BLaER1 (cell line): ENCODE data around the gene CTDSPL2.

Source experiments
- H3K27ac ChIP-seq: shearing (Covaris generic); formaldehyde crosslinking; 2 replicates; pipeline ENCODE4 v1.8.1; 2022
- H3K27me3 ChIP-seq: shearing (Covaris generic); formaldehyde crosslinking; 2 replicates; pipeline ENCODE4 v1.8.1; 2022
- H3K36me3 ChIP-seq: shearing (Covaris generic); formaldehyde crosslinking; 2 replicates; pipeline ENCODE4 v1.8.1; 2022
- H3K4me1 ChIP-seq: shearing (Covaris generic); formaldehyde crosslinking; 2 replicates; pipeline ENCODE4 v1.8.1; 2022
- H3K4me2 ChIP-seq: shearing (Covaris generic); formaldehyde crosslinking; 2 replicates; pipeline ENCODE4 v1.8.1; 2022
- H3K4me3 ChIP-seq: shearing (Covaris generic); formaldehyde crosslinking; 2 replicates; pipeline ENCODE4 v1.8.1; 2022
- H3K9ac ChIP-seq: shearing (Covaris generic); formaldehyde crosslinking; 2 replicates; pipeline ENCODE4 v1.8.1; 2022
- H3K9me3 ChIP-seq: shearing (Covaris generic); formaldehyde crosslinking; 2 replicates; pipeline ENCODE4 v1.8.1; 2022
- H4K20me1 ChIP-seq: shearing (Covaris generic); formaldehyde crosslinking; 2 replicates; pipeline ENCODE4 v1.8.1; 2022
- Cebpa-rat ChIP-seq: shearing (Covaris generic); IDR thresholded peaks from 2 replicates; pipeline ENCODE4 v1.8.1; 2022

CTDSPL2 gene

DNA sequence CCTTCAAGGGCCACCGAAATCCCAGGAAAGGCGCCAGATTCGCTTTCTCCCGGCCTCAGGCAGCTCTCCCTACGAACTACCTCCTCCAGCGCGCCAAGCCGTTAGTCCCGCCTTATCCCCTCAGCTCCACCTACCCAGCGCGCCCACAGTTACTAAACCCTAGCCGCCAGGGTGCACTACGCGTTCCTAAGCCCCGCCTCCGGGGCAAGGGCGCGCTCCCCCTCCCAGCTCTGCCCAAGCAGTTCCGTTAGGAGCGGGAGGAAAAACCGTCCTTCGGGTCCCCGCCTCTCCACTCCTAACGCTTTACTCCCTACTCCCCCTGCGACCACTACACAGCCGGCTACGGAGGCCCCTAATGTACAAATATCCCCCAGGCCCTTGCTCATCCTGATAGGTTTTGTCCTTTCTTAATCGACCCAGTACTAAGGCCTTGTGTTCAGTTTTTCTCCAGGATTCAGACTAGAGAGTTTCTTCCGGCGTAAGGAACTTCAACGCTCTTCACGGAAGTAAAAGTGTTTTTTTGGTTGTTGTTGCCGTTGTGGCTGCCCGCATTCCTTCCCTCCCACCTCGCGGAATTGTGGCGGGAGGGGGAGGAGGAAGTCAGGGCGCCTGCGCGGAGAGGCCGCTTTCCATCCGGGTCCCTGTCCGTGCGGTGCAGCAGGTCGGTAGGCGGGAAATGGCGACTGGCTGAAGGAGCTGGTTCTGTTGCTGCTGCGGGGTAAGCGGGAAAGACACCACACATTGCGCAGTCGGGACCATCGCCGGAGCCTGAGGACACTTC lies at the start of gene CTDSPL2:
TSS of gene CTDSPL2 (plus strand) at position 655 of the 781 bp plus-strand sequence. CDS start 31,386 bp downstream, outside the sequence.
- Histone ChIP-seq H3K36me3 (peaks cover 18% of the 10 kb centered on the region), H4K20me1 (peaks cover 47% of the 10 kb centered on the region), H3K4me3 (peak within 1 kb of the TSS; percentile 94), H3K27me3 (no peaks in the 10 kb centered on the region), H3K4me1 (peaks cover 36% of the 10 kb centered on the region), H3K27ac (peak within 1 kb of the TSS; percentile 98), H3K9me3 (no peaks in the 10 kb centered on the region), H3K4me2 (peak within 1 kb of the TSS; percentile 90), H3K9ac (peak within 1 kb of the TSS; percentile 99)
- TF ChIP-seq Cebpa-rat: no peak

DNA sequence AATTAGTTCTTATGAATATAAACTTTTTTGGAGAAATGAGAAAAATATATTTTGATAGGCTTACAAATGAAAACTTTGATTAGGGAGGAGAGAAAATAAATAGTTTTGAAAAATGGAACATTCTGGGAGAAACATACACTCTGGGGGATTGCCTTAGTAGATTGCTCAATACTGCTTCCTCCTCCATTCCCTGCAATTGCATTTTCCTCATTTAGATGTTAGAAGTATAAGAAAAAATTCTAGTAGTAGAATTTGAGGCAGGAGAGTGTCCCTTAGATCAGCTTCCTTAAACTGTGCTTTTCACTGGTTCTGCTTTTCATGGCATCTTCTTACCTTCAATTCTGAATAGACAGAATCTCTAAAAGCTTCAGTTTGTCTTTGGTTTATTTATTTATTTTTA lies 46.2 kb upstream of the CTDSPL2 start:
- Histone ChIP-seq H3K27me3 (no peaks in the 10 kb centered on the region), H3K9ac (no peak overlapping the region), H3K4me2 (no peak overlapping the region), H3K36me3 (peaks cover 45% of the 10 kb centered on the region), H3K4me3 (no peak overlapping the region), H3K9me3 (peaks cover 6% of the 10 kb centered on the region; the same call in 1 of the 2 replicates), H4K20me1 (no peaks in the 10 kb centered on the region), H3K27ac (no peak overlapping the region), H3K4me1 (0 out of 2 replicates have a peak, but pooled peaks cover 5% of the 10 kb centered on the region)
- TF ChIP-seq Cebpa-rat: no peak

DNA sequence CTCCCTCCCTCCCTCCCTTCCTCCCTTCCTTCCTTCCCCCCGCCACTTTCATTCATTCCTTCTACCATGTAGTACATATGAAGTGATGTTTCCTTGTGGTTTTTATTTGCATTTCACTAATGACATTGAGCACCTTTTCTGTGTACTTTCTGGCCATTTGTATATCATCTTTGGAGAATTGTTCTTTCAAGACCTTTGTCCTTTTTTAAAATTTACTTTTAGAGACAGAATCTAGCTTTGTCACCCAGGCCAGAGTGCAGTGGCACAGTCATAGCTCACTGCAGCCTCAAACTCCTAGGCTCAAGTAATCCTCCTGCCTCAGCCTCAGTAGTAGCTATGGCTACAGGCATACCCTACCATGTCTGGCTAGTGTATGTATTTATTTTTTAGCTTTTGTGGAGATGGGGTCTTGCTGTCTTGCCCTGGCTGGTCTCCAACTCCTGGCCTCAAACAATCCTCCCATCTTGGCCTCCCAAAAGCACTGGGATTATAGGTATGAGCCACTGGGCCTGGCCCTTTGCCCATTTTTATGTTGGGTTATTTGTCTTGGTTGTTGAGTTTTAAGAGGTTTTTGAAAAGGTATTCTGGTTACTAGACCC lies 42.0 kb upstream of the CTDSPL2 start:
- Histone ChIP-seq H4K20me1 (no peaks in the 10 kb centered on the region), H3K27me3 (no peaks in the 10 kb centered on the region), H3K4me1 (0 out of 2 replicates have a peak, but pooled peaks cover 5% of the 10 kb centered on the region), H3K27ac (no peak overlapping the region), H3K9me3 (peaks cover 6% of the 10 kb centered on the region; the same call in 1 of the 2 replicates), H3K4me3 (no peak overlapping the region), H3K36me3 (peaks cover 68% of the 10 kb centered on the region), H3K9ac (no peak overlapping the region), H3K4me2 (no peak overlapping the region)
- no peak for TF ChIP-seq Cebpa-rat

DNA sequence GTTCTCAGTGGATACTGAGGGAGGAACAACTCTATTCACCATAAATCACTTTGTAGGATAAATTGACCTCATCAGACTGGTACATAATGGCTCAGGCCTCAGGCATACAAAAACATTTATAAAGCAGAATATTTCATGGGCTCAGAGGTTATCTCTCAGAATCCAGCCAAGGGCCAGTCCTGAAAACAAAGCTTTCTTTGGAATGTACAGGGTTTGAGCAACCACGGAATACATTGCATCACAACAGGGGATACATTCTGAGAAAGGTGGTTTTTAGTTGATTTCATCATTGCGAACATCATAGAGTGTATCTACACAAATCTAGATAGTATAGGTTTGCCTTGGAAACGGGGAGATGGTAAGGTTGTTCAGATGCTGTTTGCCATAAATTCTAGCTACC lies 33.4 kb upstream of the CTDSPL2 start:
- Histone ChIP-seq H3K4me1 (no peaks in the 10 kb centered on the region), H4K20me1 (no peaks in the 10 kb centered on the region), H3K9ac (no peak overlapping the region), H3K27ac (no peak overlapping the region), H3K36me3 (peaks cover 28% of the 10 kb centered on the region), H3K27me3 (no peaks in the 10 kb centered on the region), H3K9me3 (no peaks in the 10 kb centered on the region), H3K4me2 (no peak overlapping the region), H3K4me3 (no peak overlapping the region)
- TF ChIP-seq Cebpa-rat: no peak

DNA sequence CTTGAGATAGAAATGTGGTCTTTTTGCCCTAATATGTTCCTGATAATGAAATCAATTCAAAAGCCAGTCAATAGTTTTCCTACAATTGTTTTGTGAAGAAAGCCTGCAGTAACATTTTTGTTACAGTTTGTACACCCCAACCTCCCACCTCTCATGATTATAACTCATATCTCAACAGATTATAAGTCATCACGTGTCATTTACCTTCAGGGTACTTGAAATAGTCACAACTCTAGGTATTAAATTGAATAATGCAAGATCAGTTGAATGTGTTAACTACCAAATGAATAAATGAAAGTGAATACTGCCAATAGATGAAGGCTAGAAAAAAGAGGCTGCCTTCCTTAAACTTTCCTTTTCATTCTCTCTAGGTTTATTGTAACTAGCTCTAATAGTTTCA lies 32.9 kb upstream of the CTDSPL2 start:
- H4K20me1 ChIP-seq: no peaks in the 10 kb centered on the region
- no peaks in the 10 kb centered on the region for H3K4me1 ChIP-seq
- peaks cover 23% of the 10 kb centered on the region for H3K36me3 ChIP-seq
- no peaks in the 10 kb centered on the region for H3K9me3 ChIP-seq
- no peak overlapping the region for H3K4me2 ChIP-seq
- H3K4me3 ChIP-seq: no peak overlapping the region
- H3K27me3 ChIP-seq: no peaks in the 10 kb centered on the region
- H3K9ac ChIP-seq: no peak overlapping the region
- no peak for TF ChIP-seq Cebpa-rat
- no peak overlapping the region for H3K27ac ChIP-seq

DNA sequence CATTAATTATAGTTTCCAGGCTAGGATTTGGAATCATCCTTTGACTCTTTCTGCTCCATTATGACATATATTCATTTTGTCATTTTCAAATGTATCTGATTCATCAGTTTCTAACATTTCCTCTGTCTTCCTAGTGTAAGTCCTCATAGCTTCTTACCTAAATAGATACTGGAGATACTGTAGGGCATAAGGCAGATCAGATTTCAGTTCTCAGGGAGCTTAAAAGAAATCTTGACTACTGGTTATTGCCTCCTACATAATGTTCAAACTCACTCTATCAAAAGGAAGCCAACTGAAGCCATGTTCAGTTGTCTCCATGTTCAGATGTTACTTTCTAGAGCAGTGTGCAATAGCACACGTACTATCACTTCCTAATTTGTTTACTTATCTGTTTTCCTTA lies 29.6 kb upstream of the CTDSPL2 start:
- TF ChIP-seq Cebpa-rat: no peak
- H3K4me2 ChIP-seq: no peak overlapping the region
- no peak overlapping the region for H3K9ac ChIP-seq
- no peaks in the 10 kb centered on the region for H4K20me1 ChIP-seq
- H3K27me3 ChIP-seq: no peaks in the 10 kb centered on the region
- H3K9me3 ChIP-seq: no peaks in the 10 kb centered on the region
- peaks cover 19% of the 10 kb centered on the region for H3K36me3 ChIP-seq
- no peak overlapping the region for H3K27ac ChIP-seq
- H3K4me1 ChIP-seq: no peaks in the 10 kb centered on the region
- no peak overlapping the region for H3K4me3 ChIP-seq

DNA sequence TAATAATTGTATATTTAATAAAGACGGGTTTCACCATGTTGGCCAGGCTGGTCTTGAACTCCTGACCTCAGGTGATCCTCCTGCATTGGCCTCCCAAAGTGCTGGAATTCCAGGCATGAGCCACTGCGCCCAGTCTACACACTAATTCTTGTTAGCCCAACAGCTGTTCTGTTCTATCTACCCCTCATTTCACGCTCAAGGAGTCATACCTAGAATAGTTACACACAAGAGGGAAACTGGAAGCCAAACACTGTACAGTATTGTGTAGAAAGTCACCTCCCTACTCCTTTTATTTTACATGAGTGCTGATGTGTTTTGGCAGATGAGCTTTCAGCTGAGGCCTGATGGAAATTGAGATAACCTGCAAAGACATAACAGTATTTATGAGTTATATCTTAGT lies 13.4 kb upstream of the CTDSPL2 start:
- Histone ChIP-seq H4K20me1 (no peaks in the 10 kb centered on the region), H3K4me1 (no peaks in the 10 kb centered on the region), H3K4me2 (no peak overlapping the region), H3K36me3 (peaks cover 23% of the 10 kb centered on the region), H3K4me3 (no peak overlapping the region), H3K27ac (no peak overlapping the region), H3K27me3 (no peaks in the 10 kb centered on the region), H3K9ac (no peak overlapping the region), H3K9me3 (peaks cover 14% of the 10 kb centered on the region; the same call in 1 of the 2 replicates)
- TF ChIP-seq Cebpa-rat: no peak

DNA sequence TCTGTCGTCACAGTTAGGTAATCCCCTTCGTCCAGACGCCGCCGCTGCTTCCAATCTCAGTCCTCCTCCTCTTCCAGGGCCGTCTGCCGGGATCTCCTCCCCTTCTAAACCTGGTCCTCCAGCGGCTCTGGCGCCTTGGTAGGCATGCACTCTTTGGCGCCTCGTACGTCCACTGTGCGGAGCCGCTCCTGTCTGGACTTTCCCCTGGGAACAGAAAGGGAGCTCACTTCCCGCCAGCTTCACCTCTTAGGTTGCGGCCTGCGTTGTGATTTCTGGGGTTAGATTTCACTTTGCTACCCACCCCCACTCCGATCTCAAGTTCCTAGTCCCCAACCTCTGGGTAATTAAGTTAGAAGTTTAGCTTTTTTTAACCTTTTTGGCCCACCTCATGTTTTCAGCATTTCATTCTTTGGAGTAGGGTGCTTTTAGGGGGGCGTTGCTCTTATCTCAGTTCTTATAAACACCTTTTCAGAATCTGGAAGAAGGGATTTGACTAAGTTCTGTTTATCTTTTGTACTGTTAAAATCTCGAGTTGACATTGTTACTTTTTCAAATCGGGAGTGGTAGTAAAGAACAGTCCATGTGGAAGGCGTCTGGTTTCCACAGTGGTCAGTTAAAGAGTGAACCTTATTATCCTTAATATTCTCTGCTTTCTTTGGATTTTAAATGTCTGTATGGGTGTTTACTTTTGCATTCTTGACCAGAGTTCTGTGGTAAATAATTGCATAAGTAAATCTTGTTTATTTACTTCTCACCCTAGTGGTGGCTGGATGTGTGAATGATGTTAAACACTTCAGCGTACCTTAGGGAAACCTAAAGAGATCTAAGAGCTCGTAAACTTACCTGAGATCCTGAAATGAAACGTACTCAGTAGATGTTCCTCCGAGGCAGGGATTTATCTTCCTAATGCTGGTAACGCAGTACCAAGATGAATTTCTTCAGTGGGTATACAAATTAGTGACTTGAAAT lies 611 bp downstream of the CTDSPL2 start:
- peaks cover 27% of the 10 kb centered on the region for H3K36me3 ChIP-seq
- peak overlapping the region; percentile 94 for H3K4me3 ChIP-seq
- peak overlapping the region; percentile 90 for H3K4me2 ChIP-seq
- H3K4me1 ChIP-seq: peaks cover 36% of the 10 kb centered on the region
- H4K20me1 ChIP-seq: peaks cover 56% of the 10 kb centered on the region
- TF ChIP-seq Cebpa-rat: no peak
- H3K27me3 ChIP-seq: no peaks in the 10 kb centered on the region
- peak overlapping the region; percentile 99 for H3K9ac ChIP-seq
- H3K9me3 ChIP-seq: no peaks in the 10 kb centered on the region
- H3K27ac ChIP-seq: peak overlapping the region; percentile 98

DNA sequence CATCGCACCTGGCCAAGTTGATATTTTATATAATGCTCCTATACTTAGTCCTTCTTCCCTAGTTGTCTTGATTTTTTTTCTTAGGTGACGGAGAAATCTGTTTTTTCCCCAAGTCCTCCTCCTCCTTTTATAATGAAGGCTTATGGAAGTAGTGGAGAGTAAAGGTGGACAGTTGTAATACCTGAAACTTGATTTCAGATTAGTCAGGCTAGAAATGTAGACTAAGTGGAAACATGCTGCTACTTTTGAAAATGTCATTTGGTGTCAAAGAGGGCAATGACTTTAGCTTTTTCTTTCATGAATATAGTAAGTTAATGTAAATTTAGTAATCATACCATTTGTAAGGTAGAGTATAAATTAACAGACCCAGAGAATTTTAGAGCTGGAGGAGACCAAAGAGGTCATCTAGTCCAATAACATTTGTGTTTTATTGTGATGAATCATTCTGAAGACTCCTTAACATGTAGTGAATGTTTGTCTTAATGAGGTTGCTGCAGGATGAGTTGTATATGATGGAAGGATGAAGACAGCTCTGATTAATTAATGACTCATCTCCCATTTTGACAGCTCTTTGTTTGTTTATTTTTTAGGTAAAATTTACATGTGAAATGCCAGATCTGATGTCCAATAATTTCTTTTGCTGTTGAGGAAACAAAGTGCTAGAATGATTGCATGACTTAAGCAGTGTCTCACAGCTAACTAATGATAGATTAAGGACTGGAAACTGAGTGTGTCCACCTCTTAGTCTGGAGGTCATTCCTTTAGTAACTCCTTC lies 8.7 kb downstream of the CTDSPL2 start:
- H3K4me1 ChIP-seq: no peaks in the 10 kb centered on the region
- peaks cover 100% of the 10 kb centered on the region for H4K20me1 ChIP-seq
- no peak overlapping the region for H3K27ac ChIP-seq
- no peaks in the 10 kb centered on the region for H3K27me3 ChIP-seq
- no peak for TF ChIP-seq Cebpa-rat
- H3K4me3 ChIP-seq: no peak overlapping the region
- H3K36me3 ChIP-seq: peaks cover 68% of the 10 kb centered on the region
- H3K4me2 ChIP-seq: no peak overlapping the region
- H3K9me3 ChIP-seq: peaks cover 26% of the 10 kb centered on the region
- H3K9ac ChIP-seq: no peak overlapping the region
